HG03139 (cell line): ENCODE data around the gene KLF17.
"Not testable (repeated sequence)": the region's sequence is repeated elsewhere in the genome, so short reads cannot be mapped to it uniquely, and the experiment has no call there.

Source experiments
- ATAC-seq: cut with Tn5 transposase; IDR thresholded peaks from one replicate; pipeline ENCODE4 v1.9.1; 2021; ENCODE audit not compliant: unreplicated experiment

Gene KLF17

GRCh38 chr1:44108241-44108640, 10.4 kb upstream of the KLF17 start:
- no peak for ATAC-seq

GRCh38 chr1:44108971-44109370, 9.7 kb upstream of the KLF17 start:
- ATAC-seq: no peak

GRCh38 chr1:44110916-44111315, 7.7 kb upstream of the KLF17 start:
- ATAC-seq: no peak

DNA sequence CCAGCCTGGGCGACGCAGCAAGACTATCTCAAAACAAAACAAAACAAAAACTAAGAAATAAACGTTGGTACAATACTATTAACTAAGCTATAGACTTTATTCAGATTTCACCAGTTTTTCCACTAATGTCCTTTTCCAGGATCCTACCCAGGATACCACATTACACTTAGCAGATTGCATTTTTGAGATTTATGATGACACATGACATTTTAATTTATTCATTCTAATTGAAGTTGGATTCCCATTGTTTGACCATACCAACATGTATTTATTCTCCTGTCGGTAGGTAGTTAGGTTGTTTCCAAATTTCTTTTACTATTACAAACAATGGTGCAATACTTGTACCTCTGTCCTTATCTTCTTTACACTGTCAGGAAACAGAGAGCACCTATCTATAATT, 6.8 kb upstream of the KLF17 start:
- ATAC-seq: no peak

- ATAC-seq: no peak
These were observed 6.1 kb upstream of the KLF17 start for GRCh38 chr1:44112486-44112885.

DNA sequence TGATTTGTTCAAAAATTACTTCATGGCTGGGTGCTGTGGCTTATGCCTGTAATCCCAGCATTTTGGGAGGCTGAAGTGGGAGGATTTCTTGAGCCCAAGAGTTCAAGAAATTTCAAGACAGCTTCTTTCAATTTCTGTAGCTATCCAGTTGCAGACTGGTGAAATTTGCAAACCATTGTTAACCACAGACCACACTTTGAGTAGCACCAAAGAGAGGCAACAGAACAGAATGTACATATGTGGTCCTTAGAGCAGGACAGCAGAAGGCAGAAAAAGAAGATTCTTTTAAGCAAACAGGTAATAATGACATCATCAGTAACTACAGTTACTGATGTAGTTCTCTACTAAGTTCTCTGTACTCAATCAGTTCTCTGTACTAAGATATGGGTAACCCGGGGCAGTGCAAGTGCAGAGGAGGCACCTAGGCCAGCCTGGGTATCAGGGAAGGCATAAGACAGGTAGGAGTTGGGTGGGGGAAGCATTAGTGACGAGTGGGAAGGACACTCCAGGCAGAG, 5.5 kb upstream of the KLF17 start:
- ATAC-seq: no peak

GRCh38 chr1:44114098-44114497, 4.5 kb upstream of the KLF17 start:
- ATAC-seq: no peak

DNA sequence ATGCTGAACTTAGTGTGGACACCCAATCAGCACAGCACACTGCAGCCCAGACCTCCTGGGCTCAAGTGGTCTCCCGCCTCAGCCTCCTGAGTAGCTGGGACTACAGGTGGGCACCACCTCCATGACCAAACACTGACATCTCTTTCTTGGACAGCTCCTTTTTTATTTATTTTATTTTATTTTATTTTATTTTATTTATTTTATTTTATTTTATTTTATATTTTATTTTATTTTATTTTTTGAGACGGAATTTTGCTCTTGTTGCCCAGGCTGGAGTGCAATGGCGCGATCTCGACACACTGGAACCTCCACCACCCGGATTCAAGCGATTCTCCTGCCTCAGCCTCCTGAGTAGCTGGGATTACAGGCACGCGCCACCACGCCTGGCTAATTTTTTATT, 1.3 kb upstream of the KLF17 start:
- ATAC-seq: not testable (repeated sequence)

DNA sequence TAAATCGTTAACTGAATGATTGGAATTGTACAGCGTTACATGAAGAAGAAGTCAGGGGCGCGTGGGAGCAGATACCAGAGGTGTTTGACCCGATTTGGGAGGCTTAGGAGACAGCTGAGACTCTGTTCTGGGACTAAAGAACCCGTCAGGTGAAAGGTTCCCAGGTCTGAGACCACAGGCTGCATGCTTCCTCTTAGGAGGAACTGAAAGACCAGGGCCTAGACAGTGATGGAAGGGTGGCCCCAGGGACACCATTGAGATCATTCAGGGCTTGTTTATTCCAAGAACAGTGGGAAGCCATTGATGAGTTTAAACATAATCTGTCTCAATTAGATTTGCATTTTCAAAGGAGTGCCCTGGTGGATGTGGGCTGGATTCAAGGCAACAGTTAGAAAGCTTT, 904 bp downstream of the KLF17 start:
- ATAC-seq: no peak

DNA sequence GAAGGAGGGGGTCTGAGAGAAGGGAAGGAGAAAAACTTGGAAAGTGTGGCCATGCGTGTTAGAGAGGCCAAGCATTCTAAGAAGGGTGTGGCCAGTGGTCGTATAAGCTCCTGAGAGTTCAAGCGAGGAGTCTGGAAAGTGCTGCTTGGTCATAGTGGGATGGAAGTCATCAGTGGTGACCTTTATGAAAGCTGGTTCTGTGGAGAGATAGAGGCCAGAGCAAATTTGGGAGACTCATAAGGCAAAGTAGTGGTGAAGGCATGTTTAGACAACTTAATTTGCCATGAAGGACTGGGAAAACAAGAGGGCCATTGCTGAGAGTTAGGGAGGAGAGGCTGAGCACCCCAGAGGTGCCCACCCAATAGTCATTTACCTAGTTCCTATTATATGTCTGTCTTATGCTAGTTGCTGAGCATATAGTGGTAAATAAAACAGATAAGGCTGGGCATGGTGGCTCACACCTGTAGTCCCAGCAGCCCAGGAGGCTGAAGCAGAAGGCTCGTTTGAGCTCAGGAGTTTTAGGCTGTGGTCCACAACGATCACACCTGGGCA, 1.9 kb downstream of the KLF17 start:
- no peak for ATAC-seq

GRCh38 chr1:44129616-44130500, 11.2 kb downstream of the KLF17 start:
- no peak for ATAC-seq

DNA sequence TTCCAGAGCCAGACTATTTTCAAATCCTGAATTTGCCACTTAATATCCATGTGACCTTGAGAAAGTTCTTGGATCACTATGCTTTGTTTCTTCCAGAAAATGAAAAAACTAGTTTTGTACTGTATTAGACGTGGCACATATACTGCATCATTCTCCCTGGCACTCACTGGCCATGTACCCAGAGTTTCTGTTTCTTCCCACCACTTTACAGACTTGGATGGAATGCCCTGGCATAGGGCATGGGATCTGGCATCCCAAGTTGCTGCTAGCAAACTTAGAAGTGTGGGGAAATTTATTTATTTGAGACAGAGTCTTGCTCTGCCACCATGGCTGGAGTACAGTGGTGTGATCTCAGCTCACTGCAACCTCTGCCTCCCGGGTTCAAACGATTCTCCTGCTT, 12.8 kb downstream of the KLF17 start:
- no peak for ATAC-seq

- no peak for ATAC-seq
These were observed 15.7 kb downstream of the KLF17 start for GRCh38 chr1:44134071-44134920.

DNA sequence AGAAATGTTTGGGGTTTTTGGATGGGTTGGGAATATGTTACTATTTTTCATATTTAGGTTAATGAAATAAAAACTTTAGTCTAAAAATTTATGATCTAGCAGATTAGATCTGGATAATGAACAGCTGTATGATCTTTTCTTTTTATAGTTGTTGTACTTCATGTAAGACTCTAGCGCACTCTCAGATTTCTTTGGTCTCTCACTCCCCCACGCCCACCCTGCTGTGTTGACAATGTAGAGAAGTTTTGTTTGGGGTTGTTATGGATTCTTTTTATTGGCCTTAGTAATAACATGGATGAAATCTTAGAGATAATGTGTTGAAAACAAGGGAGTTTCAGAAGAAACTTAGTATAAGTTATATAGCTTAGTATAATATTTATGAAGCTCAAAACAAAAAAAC, 17.3 kb downstream of the KLF17 start:
- ATAC-seq: no peak

DNA sequence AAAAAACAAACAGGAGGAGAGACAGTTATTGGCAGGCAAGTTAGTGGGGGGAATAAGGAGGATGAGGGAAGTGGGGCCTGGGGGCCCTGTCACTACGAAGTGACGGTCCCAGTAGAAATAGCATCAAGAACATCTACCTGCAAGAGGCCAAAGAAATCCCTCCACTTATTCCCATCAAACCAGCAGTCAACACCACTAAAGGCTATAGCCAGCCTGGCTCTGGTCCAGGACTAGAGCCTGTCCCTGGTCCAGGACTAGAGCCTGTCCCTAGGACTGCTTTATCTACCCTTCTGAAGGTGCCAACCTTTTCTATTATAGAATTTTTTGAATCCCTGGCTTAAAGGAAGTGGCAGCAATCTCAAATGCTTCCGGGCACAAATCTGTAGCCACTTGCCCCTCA, 19.6 kb downstream of the KLF17 start:
- no peak for ATAC-seq

DNA sequence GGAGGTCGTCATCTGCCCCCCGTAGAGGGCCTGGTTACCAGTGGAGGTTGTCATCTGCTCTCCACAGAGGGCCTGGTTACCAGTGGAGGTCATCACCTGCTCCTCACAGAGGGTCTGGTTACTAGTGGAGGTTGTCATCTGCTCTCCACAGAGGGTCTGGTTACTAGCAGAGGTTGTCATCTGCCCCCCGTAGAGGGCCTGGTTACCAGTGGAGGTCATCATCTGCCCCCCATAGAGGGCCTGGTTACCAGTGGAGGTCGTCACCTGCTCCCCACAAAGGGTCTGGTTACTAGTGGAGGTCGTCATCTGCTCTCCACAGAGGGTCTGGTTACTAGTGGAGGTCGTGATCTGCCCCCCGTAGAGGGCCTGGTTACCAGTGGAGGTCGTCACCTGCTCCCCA, 20.9 kb downstream of the KLF17 start:
- not testable (repeated sequence) for ATAC-seq

GRCh38 chr1:44141531-44141930, 22.9 kb downstream of the KLF17 start, which contains the start of gene KLF18:
TSS of gene KLF18 (minus strand) at chr1:44141631. CDS start at chr1:44141631, 0 bp downstream.
- ATAC-seq: no peak

DNA sequence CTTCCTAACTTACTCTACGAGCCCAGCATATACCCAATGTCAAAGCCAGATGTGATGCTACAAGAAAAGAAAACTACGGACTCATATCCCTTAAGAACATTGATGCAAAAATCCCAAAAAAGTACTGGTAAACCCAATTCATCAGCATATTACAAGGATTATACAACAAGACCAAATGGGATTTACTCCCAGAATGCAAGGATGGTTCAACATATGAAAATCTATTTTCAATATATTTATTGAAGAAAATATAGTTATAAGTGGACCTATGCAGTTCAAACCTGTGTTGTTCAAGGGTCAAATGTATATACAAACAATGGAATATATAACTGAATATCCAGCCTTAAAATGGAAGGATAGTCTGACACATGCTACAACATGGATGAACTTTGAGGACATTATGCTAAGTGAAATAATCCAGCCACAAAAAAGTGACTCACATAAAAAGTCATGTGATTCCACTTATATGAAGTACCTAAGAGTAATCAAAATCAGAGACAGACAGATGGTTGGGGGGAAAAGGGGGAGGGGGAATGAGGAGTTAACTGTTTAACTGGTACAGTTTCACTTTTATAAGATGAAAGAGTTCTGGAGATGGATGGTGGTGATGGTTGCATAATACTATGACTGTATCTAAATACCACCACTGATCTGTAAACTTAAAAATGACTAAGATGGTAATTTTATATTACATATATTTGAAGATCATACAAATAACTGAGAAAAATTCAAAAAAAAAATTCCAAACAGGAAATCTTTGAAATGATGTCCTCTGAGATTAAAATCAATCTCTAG, 26.5 kb downstream of the KLF17 start:
- no peak for ATAC-seq

DNA sequence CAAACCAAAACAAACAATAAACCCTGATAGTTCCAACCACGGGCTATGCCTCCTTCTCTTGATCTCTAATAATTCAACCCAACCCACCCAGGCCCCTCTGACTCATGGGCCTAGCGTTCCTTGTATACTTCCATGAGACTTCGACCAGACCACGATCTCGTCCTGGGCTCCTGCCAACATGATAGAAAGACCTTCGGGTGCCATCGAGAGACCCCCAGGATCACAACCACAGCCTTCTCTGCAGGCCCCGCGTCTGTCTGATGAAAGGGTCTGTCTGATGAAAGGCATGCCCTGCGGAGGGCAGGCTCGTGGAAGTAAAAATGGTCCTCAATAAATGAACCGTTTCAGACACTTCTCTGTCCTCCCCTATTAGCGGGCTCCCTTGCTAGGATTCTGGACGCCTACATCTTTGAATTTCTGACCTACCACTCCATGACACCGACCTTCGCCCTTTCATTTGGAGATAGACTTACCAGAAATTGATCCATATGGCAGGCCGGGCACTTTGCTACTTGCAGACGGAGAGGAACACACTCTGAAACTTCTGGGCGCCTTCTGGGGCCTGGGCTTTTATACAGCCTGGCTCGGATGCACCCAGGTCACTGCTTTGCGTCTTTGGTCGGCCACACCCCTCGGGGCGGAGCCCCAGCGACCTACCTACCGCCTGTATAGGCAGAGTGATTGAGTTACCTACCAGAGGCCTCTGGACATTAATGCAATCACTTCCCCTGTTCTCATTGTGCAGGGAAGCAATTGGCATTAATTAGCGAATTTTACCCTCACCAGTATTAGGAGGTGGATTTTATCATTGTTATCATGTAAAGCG, 28.1 kb downstream of the KLF17 start:
- ATAC-seq: no peak

- no peak for ATAC-seq
These were observed 29.0 kb downstream of the KLF17 start for GRCh38 chr1:44147582-44147981.
